ENCODE results near the gene CINP.

DNA sequence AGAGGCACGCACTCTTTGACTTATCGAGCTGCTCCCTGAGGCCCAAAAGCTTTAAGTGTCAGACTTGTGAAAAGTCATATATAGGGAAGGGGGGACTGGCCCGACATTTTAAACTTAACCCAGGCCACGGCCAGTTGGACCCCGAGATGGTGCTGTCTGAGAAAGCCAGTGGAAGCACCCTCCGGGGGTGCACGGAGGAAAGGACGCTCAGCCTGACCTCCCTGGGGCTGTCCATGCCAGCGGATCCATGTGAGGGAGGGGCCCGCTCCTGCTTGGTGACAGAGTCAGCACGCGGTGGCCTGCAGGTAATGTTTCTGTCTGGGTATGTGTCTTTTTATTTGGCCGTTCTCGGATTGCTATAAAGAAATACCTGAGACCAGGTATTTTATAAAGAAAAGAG is 36.1 kb downstream of the CINP start:
- TF ChIP-seq CTCF (IDR thresholded peaks at IDR 0.05) = no peak
- TF ChIP-seq POLR2A (IDR thresholded peaks at IDR 0.05) = no peak
